Esophagus muscularis mucosa (tissue), 4 donors: ENCODE measurements around the gene DOCK1. TPM values are rescaled to one million over a fixed set of nuclear protein-coding genes. Genes with fewer than 3 reads are reported as not detected.

ENCODE experiments used
- DNase-seq: peaks from one replicate; pipeline ENCODE4 v3.0.0-alpha.2; 2017; ENCODE audit errors: extremely low spot score
- H3K27ac ChIP-seq, 4 donors: fragments of 200-600 bp; sonication (generic); replicated peaks in 1 of 4; 1 replicate in 3 of 4; 2 replicates in 1 of 4; pipeline ENCODE4 v1.5.1; 2016 to 2019; ENCODE audit warnings: mild to moderate bottlenecking in 1 of 4
- H3K27me3 ChIP-seq, 4 donors: fragments of 200-600 bp; sonication (generic); one replicate each; pipeline versions ENCODE4 v1.5.1 to v1.6.0; 2016 to 2019
- H3K36me3 ChIP-seq, 4 donors: fragments of 200-600 bp; sonication (generic); one replicate each; pipeline ENCODE4 v1.5.1; 2016 to 2019
- H3K4me1 ChIP-seq, 4 donors: fragments of 200-600 bp; sonication (generic); one replicate each; pipeline ENCODE4 v1.5.1; 2016 to 2019
- H3K4me3 ChIP-seq, 4 donors: fragments of 200-600 bp; sonication (generic); 1 replicate in 2 of 4; 2 replicates in 2 of 4; pipeline ENCODE4 v1.5.1; 2016 to 2019; ENCODE audit warnings: mild to moderate bottlenecking in 4 of 4, moderate library complexity in 1 of 4
- H3K9me3 ChIP-seq, 4 donors: fragments of 200-600 bp; sonication (generic); 1 replicate in 3 of 4; 2 replicates in 1 of 4; pipeline ENCODE4 v1.5.1; 2016 to 2019
- EP300 ChIP-seq: sonication (generic); formaldehyde crosslinking; IDR thresholded peaks from one replicate; pipeline ENCODE4 v1.6.1; 2017; ENCODE audit warnings: antibody characterized with exemption
- POLR2A ChIP-seq: fragments of 450-650 bp; IDR thresholded peaks from one replicate; pipeline ENCODE4 v1.6.1; 2017; ENCODE audit warnings: antibody characterized with exemption, moderate library complexity, mild to moderate bottlenecking, low read depth
- POLR2AphosphoS5 ChIP-seq, 2 donors: sonication (generic); formaldehyde crosslinking; IDR thresholded peaks; one replicate each; pipeline ENCODE4 v1.6.1; 2017; ENCODE audit warnings: antibody characterized with exemption in 2 of 2
- WGBS: methylation state at CpG from one replicate; pipeline ENCODE4 v1.1.5; 2018; 5-methylcytosine and 5-hydroxymethylcytosine counted together
- intact Hi-C: fragments of 100-400 bp; cut with DNase I; formaldehyde crosslinking; loops from one replicate; pipeline ENCODE4 v1.15.1; 2023
- total RNA-seq, 4 donors: library from RNA; depleted of rRNA; stranded (reverse); fragments of >200 nt; gene quantifications; one replicate each; pipeline versions ENCODE4 v1.1.0 to v1.2.1, GENCODE V29; 2016
- TF ChIP-seq, protein P1 (sequence below), 3 experiments: fragments of 200-600 bp in 2 of 3; fragments of 450-650 bp in 1 of 3; sonication (generic) in 2 of 3; IDR thresholded peaks; one replicate each; pipeline ENCODE4 v1.5.1; 2017 to 2019; ENCODE audit warnings: antibody characterized with exemption in 3 of 3, mild to moderate bottlenecking in 2 of 3, moderate library complexity in 1 of 3

DOCK1 gene
- total RNA-seq, 4 donors from 2014 or later, result 41.4 to 60.3 (median 55.3) TPM

DNA sequence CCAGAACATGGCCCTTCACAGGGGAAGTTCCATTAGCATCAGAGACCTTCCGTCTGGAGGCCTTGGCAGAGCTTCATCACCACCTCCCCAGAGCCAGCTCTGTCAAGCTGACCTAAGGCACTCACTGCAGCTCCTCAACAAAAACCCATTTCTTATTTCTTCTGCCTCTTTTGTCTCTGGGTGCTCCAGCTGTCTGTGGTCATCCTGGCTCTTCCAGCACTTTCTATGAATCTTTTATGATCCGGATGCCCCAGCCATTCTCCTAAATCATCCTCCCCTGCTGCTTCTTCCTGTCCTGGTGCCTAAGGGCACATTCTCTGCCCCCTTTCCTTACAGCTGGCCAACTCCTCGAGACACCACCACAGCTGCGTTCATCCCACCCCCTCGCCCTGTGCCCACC, 462.9 kb downstream of the DOCK1 start:
- no peaks in the 10 kb centered on the region for H3K9me3 ChIP-seq
- intact Hi-C loops, result no loop called here
- H3K36me3 ChIP-seq, result peaks cover 0 to 37% (median 20%) of the 10 kb centered on the region in 4 donors
- no peak overlapping the region for H3K4me3 ChIP-seq
- 90% methylated on average over 5 of the region's 5 CpGs for WGBS
- no peak for DNase-seq
- no peaks in the 10 kb centered on the region for H3K27me3 ChIP-seq
- TF ChIP-seq POLR2A (no peak), POLR2AphosphoS5 (IDR thresholded peaks at IDR 0.05) (no peak), EP300 (no peak)
- TF ChIP-seq, protein P1, sequence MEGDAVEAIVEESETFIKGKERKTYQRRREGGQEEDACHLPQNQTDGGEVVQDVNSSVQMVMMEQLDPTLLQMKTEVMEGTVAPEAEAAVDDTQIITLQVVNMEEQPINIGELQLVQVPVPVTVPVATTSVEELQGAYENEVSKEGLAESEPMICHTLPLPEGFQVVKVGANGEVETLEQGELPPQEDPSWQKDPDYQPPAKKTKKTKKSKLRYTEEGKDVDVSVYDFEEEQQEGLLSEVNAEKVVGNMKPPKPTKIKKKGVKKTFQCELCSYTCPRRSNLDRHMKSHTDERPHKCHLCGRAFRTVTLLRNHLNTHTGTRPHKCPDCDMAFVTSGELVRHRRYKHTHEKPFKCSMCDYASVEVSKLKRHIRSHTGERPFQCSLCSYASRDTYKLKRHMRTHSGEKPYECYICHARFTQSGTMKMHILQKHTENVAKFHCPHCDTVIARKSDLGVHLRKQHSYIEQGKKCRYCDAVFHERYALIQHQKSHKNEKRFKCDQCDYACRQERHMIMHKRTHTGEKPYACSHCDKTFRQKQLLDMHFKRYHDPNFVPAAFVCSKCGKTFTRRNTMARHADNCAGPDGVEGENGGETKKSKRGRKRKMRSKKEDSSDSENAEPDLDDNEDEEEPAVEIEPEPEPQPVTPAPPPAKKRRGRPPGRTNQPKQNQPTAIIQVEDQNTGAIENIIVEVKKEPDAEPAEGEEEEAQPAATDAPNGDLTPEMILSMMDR (IDR thresholded peaks at IDR 0.05), result no peak
- H3K27ac ChIP-seq, result no peak overlapping the region
- no peaks in the 10 kb centered on the region for H3K4me1 ChIP-seq

DNA sequence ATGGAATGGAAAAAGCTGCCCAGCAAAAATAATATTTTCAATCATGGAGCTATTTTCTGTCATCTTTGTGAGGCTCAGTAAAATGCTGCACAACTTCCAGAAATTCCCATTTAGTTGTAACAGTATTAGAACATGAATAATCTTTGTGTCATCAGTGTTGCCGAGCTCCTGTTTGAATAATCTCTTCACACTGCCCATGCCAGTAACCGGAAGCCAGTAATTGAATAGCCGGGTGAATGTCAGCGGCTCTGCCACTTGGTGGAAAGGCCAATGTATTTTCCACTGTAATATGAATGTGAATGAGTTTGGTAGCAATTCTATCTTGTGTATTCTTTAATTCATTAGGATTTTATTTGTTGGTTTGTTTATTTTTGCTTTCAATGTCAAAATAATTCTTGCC, 463.7 kb downstream of the DOCK1 start:
- peaks cover 0 to 36% (median 20%) of the 10 kb centered on the region in 4 donors for H3K36me3 ChIP-seq
- no peaks in the 10 kb centered on the region for H3K4me1 ChIP-seq
- TF ChIP-seq EP300, result no peak
- TF ChIP-seq, protein P1 (IDR thresholded peaks at IDR 0.05), result no peak
- 99% methylated on average over 4 of the region's 4 CpGs for WGBS
- intact Hi-C loops, result no loop called here
- no peak for DNase-seq
- H3K27ac ChIP-seq, result no peak overlapping the region
- no peaks in the 10 kb centered on the region for H3K27me3 ChIP-seq
- no peak overlapping the region for H3K4me3 ChIP-seq
- H3K9me3 ChIP-seq, result no peaks in the 10 kb centered on the region

GRCh38 chr10:127370601-127371000, 465.4 kb downstream of the DOCK1 start:
- WGBS, result 82% methylated on average over 7 of the region's 7 CpGs
- no peak for DNase-seq
- no peak overlapping the region for H3K27ac ChIP-seq
- H3K4me1 ChIP-seq, result no peaks in the 10 kb centered on the region
- no peaks in the 10 kb centered on the region for H3K9me3 ChIP-seq
- intact Hi-C loops, result no loop called here
- TF ChIP-seq POLR2AphosphoS5 (IDR thresholded peaks at IDR 0.05) (no peak), POLR2A (no peak), EP300 (no peak)
- TF ChIP-seq, protein P1 (IDR thresholded peaks at IDR 0.05), result no peak
- H3K4me3 ChIP-seq, result no peak overlapping the region
- no peaks in the 10 kb centered on the region for H3K27me3 ChIP-seq
- H3K36me3 ChIP-seq, result peaks cover 8 to 47% (median 33%) of the 10 kb centered on the region in 4 donors

- no peak for TF ChIP-seq POLR2A
- TF ChIP-seq, protein P1 (IDR thresholded peaks at IDR 0.05), result no peak
- TF ChIP-seq POLR2AphosphoS5 (IDR thresholded peaks at IDR 0.05), result no peak
- no peak for TF ChIP-seq EP300
- Histone ChIP-seq H3K4me3 (no peak overlapping the region), H3K27ac (no peak overlapping the region), H3K9me3 (no peaks in the 10 kb centered on the region), H3K36me3 (peaks cover 9 to 41% (median 32%) of the 10 kb centered on the region in 4 donors), H3K4me1 (no peaks in the 10 kb centered on the region), H3K27me3 (no peaks in the 10 kb centered on the region)
- intact Hi-C loops, result no loop called here
- DNase-seq, result no peak
- WGBS, result 87% methylated on average over 3 of the region's 3 CpGs
Observed at GRCh38 chr10:127372361-127372760, 467.1 kb downstream of the DOCK1 start.

DNA sequence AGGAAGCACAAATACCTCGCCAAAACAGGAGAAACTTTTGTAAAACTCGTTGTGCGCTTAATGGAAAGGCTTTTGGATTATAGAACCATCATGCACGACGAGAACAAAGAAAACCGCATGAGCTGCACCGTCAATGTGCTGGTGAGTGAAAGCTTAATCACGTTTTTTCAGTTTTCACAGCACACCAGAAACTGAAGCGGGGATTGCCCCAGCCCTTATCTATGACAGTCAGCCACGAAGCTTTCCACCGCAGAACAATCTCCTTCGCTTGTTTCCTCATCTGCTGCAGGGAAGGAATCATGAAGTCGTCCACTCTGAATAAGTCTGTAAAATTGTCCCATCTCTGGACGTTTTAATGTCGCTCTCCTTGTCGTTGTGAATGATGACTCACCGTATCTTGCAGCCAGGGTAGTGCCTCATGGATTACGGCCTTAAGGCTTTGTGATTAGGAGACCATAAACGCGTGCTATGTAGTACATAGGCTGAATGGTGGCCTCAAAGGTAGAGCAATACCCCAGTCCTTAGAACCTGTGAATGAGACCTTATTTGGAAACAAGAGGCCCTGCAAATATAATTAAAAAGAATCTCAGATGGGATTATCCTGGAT, 468.9 kb downstream of the DOCK1 start:
- Histone ChIP-seq H3K27ac (no peak overlapping the region), H3K4me3 (no peak overlapping the region), H3K4me1 (no peaks in the 10 kb centered on the region), H3K27me3 (no peaks in the 10 kb centered on the region), H3K36me3 (peaks cover 9 to 34% (median 27%) of the 10 kb centered on the region in 4 donors), H3K9me3 (no peaks in the 10 kb centered on the region)
- TF ChIP-seq POLR2A (no peak), POLR2AphosphoS5 (IDR thresholded peaks at IDR 0.05) (no peak), EP300 (no peak)
- TF ChIP-seq, protein P1 (IDR thresholded peaks at IDR 0.05), result no peak
- intact Hi-C loops, result no loop called here
- no peak for DNase-seq
- 96% methylated on average over 20 of the region's 20 CpGs for WGBS
